ENCODE results near the gene MUC2.

MUC2 gene

DNA sequence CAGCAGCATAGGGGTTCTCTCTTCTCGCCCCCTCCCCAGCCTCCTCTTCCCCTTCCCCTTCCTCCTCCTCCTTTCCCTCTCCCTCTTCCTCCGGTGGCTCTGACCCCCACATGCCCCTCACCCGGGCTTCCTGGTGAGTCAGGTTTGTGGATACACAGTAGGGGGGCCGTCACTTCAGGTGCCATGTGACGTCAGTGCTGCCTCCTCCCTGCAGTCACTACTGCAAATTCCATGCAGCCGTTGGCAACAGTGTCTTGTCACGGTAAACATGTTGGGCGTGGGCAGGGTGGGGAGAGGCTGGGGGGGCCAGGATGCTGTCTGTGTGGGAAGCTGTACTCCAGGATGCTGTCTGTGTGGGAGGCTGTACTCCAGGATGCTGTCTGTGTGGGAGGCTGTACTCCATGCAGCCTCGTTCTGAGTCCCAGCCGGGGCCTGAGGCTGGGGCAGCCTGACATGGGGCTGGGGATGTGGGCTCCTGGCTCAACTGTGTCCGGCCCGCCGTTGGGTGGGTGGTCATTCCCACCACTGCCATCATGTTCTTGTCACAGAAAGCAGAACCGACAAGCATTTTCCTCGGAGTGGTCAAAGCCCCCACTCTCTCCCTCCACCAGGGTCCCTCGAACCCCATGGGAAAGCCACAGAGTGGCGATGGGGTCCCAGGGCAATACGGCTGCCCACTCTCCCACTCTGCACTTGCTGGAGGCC, 2.4 kb upstream of the MUC2 start:
- DNase-seq (ENCODE audit: low read depth in 2 of 2), result no peak

DNA sequence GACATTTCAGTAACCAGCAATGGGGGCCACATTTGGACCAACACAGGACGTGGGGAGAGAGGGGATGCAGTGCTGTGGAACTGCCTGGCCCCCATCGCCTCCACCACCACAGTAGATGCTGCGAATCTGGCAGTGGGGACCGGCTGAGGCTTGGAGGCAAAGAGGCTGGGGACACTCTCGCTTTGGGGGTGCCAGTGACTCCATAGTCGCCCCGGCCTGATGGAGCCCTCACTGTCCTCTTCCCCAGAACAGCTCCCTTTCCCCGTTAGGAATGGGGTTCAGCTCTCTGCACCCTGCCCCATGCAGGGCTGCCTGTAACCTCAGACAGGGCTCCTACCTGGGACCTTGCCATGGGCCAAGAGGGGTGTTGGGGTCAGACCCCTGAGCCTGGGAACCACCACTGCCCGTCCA, 1.8 kb upstream of the MUC2 start:
- DNase-seq (ENCODE audit: low read depth in 2 of 2), result no peak

- DNase-seq (ENCODE audit: low read depth in 2 of 2), result no peak
Observed at GRCh38 chr11:1073261-1073724, 1.4 kb upstream of the MUC2 start.

DNA sequence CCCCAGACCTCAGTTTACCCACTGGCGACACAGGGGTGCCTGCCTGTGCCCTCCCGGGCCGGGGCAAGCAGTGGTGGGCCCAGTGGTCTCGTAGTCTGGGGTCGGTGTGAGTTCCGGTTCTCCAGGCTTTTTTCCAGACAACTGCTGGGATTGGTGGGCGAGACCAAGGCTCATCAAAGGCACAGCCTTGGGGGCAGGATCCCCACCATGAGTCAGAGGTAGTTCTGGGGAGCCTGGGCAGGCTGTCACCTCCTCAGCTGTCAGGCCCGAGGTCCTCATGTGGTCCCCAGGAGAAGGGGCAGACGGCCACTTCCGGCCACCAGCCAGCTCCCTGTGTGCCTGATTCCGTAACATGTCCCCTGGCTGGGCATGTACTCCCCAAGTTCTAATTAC, 827 bp upstream of the MUC2 start:
- DNase-seq (ENCODE audit: low read depth in 2 of 2), result no peak

DNA sequence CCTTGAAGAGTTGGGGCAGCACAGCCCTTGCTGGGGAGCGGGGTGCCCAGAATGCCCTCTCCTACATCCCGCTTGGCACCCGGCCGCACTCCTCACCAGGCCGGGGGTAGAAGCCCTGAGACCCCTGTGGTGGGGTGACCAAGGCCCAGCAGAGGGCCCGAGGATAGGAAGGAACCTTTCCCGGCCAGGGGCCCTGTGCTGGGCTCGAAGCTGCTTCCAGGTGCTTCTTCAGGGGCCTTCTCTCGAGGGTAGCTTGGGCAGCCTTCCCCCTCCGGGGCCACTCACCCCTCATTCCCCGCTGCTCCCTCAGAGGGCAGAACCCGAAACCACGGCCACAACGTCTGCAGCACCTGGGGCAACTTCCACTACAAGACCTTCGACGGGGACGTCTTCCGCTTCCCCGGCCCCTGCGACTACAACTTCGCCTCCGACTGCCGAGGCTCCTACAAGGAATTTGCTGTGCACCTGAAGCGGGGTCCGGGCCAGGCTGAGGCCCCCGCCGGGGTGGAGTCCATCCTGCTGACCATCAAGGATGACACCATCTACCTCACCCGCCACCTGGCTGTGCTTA, 752 bp downstream of the MUC2 start:
- no peak for DNase-seq (ENCODE audit: low read depth in 2 of 2)

- no peak for DNase-seq (ENCODE audit: low read depth in 2 of 2)
Observed at GRCh38 chr11:1076061-1076665, 1.5 kb downstream of the MUC2 start.

- DNase-seq (ENCODE audit: low read depth in 2 of 2), result no peak
Observed at GRCh38 chr11:1077033-1077416, 2.4 kb downstream of the MUC2 start.

- no peak for DNase-seq (ENCODE audit: low read depth in 2 of 2)
Observed at GRCh38 chr11:1077417-1078119, 2.9 kb downstream of the MUC2 start.

- DNase-seq (ENCODE audit: low read depth in 2 of 2), result no peak
Observed at GRCh38 chr11:1078191-1078601, 3.5 kb downstream of the MUC2 start.

DNA sequence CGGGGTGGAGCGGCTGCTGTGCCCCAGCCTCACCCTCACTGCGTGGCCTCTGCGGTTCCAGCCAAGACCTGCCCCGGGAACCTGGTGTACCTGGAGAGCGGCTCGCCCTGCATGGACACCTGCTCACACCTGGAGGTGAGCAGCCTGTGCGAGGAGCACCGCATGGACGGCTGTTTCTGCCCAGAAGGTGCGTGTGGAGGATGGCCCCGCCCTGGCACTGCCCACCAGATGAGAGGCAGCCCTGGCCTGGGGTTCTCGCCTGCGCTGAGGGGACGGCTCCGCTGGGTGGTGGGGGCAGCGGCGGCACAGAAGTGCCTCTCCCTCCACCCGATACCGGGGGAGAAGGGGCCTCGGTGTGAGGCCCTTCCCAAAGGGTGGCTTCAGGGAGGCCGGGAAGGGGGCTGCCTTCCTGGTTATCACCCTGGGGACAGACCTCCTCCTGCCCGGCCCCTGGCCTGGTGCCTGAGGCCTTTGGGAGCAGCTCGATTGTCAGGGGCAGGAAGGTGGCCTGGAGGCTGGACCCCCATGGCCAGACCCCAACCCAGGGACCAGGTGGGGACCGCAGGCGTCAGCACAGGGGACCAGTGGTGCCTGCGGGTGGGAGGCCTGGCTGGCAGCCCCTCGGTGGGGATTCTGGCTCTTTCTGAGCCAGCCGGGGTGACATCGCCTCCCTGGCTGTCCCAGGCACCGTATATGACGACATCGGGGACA, 7.1 kb downstream of the MUC2 start:
- no peak for DNase-seq (ENCODE audit: low read depth in 2 of 2)

DNA sequence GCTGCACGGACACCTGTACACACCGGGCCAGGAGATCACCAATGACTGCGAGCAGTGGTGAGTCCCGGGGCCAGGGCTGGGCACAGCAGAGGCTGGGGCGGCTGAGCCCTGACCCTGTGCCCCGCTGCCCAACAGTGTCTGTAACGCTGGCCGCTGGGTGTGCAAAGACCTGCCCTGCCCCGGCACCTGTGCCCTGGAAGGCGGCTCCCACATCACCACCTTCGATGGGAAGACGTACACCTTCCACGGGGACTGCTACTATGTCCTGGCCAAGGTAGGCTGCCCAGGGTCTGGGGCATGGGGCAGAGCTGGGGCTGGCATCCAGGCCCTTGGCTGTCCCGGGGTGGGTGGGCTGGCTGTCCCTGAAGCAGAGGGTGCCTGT, 7.7 kb downstream of the MUC2 start:
- DNase-seq (ENCODE audit: low read depth in 2 of 2), result no peak

DNA sequence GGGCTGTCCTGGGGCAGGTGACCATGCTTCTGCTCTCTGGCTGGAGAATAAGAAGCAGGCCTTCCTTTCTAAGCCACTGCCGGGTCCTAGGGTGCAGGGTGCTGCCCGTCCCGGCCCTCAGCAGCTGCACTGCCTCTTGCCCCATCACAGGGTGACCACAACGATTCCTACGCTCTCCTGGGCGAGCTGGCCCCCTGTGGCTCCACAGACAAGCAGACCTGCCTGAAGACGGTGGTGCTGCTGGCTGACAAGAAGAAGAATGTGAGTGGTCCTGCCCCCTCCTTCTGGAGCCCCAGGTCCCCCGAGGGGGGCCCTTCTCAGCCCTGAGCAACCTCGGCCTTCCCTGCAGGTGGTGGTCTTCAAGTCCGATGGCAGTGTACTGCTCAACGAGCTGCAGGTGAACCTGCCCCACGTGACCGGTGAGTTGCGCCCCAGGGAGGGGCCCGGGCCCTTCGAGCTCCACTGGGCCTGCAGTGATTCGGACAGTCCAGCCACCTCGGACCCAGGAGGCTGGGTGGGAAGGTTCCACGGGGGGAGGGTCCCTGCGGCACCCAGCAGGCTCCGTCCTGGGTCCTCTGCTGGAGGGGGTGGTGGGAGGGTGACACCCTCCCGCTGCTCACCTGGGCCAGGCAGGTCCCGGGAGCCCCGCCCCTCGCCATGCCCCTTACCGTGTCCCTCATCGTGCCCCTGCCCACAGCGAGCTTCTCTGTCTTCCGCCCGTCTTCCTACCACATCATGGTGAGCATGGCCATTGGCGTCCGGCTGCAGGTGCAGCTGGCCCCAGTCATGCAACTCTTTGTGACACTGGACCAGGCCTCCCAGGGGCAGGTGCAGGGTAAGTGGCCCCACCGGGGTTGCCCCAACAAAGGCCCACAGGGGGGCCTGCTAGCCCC, 8.3 kb downstream of the MUC2 start:
- DNase-seq (ENCODE audit: low read depth in 2 of 2), result no peak

DNA sequence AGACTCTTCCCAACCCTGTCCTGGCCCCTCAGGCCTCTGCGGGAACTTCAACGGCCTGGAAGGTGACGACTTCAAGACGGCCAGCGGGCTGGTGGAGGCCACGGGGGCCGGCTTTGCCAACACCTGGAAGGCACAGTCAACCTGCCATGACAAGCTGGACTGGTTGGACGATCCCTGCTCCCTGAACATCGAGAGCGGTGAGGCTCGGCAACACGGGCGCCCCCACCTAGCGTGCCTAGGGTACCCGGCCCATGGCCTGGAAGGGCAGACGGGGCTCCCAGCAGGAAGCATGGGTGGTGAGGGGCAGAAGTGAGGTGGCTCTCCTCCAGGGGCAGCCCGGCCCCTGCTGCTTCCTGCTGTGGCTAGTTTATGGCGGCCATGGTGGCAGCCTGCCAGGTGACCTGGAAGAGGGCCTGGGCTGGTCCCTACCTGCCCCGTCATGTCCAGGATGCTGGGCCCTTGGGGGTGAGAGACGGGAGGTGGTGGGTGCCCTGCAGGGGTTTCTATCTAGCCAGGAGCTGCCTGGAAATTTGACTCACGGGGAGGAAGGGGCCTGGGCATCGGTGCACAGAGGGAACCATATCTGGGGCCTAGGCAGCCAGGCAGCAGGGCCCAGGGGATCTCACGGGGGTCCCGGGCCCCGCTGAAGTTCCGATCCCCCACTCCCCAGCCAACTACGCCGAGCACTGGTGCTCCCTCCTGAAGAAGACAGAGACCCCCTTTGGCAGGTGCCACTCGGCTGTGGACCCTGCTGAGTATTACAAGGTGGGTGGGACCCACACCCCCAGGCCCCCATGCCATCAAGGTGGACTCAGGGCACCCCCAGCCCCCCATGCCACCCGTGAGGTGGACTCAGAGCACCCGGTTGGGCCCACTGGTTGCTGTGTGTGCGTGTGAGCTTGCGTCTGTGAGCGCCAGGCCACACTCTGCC, 9.2 kb downstream of the MUC2 start:
- no peak for DNase-seq (ENCODE audit: low read depth in 2 of 2)

- DNase-seq (ENCODE audit: low read depth in 2 of 2), result no peak
Observed at GRCh38 chr11:1084561-1085439, 10.1 kb downstream of the MUC2 start.

DNA sequence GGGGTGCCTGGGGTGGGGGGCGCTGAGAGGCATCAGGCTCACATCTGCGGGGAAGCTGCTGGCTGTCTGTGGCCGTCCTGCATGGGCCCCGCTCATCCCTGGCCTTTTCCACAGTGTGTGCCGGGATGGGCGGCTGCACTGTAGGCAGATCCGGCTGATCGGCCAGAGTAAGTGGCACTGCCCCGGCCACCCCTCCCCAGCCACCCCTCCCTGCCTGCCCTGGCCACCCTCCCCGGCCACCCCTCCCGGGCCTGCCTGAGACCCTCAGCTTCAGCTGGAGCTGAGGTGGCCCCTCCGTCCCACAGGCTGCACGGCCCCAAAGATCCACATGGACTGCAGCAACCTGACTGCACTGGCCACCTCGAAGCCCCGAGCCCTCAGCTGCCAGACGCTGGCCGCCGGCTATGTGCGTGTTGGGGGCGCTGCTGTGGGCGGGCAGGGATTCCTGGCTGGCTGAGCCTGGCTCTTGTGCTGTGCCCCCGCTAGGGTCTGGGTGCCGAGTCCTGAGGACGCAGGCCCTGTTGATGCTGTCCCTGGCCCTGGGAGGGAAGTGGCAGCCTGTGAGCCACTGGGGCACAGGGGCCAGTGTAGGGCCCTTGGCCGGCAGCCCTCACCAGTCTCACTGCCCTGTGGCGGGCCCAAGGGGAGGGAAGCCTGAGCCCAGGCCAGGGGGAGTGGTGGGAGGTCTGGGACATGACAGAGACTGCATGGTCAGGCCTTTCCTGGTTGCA, 10.9 kb downstream of the MUC2 start:
- no peak for DNase-seq (ENCODE audit: low read depth in 2 of 2)

- no peak for DNase-seq (ENCODE audit: low read depth in 2 of 2)
Observed at GRCh38 chr11:1086171-1087102, 11.8 kb downstream of the MUC2 start.

- no peak for DNase-seq (ENCODE audit: low read depth in 2 of 2)
Observed at GRCh38 chr11:1087279-1087960, 12.7 kb downstream of the MUC2 start.

Measured in stimulated activated CD8-positive, alpha-beta memory T cell treated with anti-CD3 and anti-CD28 coated beads, Interleukin-15, amount 100 ng/mL, for 48 hours (primary cell).